ENCODE measurements around the gene ZNF302. TPM values are rescaled to one million over a fixed set of nuclear protein-coding genes. Genes with fewer than 3 reads are reported as not detected.

ZNF302 gene
- total RNA-seq, 1 experiment from 2014 or later, result not detected

DNA sequence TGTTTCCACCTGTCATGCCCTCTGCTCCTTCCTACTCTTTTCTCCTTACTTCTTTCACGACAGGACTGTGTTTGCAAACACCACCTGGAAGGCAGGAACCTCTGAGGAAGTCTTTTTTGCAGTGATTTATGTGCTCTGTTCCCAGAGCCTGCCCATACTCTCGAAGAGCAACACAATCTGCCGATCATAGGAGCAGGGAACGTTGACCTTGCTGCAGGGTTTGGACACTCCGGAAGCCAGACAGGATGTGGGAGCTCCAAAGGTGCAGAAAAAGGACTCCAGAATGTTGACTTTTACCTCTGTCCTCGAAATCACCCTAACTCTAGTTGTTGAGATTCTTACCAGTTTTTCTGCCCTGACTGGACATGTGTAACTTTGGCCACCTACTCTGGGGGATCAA is 47.9 kb downstream of the ZNF302 start:
- Histone ChIP-seq H3K9ac (ENCODE audit: low read length) (no peak overlapping the region), H3K4me2 (ENCODE audit: low read depth, low read length, poor library complexity, severe bottlenecking) (no peak overlapping the region), H3K36me3 (ENCODE audit: insufficient read depth, low read length) (no peaks in the 10 kb centered on the region), H3K79me2 (ENCODE audit: low read length) (no peaks in the 10 kb centered on the region), H3K9me2 (replicated peaks; ENCODE audit: insufficient read depth, low read length) (no peaks in the 10 kb centered on the region), H3K27me3 (ENCODE audit: low read length) (no peaks in the 10 kb centered on the region), H2AFZ (ENCODE audit: low read length) (no peak overlapping the region), H3K4me1 (ENCODE audit: low read length) (no peaks in the 10 kb centered on the region), H3K4me3 (ENCODE audit: low read length) (no peak overlapping the region), H3K27ac (ENCODE audit: low read length) (no peak overlapping the region), H4K20me1 (ENCODE audit: insufficient read depth, low read depth, low read length) (no peaks in the 10 kb centered on the region), H3K9me3 (ENCODE audit: low read length) (no peaks in the 10 kb centered on the region)
- DNase-seq, result no peak

DNA sequence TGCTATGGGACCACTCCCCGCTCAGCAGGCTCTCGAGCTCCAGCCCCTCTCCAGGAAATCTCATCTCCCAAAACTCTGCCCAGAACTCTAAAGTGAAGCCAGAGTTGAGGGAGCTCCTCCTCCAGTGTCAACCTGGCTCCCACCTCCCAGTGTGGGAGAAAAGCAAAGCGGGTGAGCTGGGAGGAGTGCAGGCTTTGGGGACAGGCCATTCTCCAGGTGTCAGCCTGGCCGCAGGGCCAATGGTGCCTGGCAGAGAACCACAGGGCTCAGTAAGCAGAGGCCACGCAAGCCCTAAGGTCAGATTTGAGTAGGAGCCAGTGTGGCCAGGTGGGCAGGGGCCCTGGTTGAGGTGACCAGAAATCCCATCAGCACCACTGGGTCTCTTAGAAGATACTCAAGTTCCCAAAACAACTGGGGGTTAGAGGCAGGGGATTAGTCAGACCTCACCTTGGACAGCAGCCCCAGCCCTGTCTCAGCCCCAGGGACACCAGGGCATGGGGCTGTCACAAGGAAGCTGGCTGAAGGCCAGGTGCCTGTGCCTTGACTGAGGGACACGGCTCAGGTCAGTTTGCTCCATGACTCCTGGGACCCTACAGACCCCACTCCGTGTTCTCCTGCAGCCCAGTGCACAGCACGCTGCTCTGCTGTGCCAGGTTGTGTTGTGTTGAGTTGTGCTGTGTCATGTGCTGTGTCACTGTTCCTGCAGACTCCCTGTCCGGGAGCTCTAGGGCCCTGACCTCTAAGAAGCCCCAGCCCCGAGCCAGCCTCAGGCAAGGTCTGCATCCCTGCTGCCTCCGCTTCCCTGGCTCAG is 53.7 kb downstream of the ZNF302 start:
- Histone ChIP-seq H3K27me3 (ENCODE audit: low read length) (no peaks in the 10 kb centered on the region), H3K79me2 (ENCODE audit: low read length) (peaks cover 5% of the 10 kb centered on the region; the same call in 1 of the 2 replicates), H3K4me3 (ENCODE audit: low read length) (no peak overlapping the region), H3K27ac (ENCODE audit: low read length) (no peak overlapping the region), H3K9me2 (replicated peaks; ENCODE audit: insufficient read depth, low read length) (no peaks in the 10 kb centered on the region), H3K4me2 (ENCODE audit: low read depth, low read length, poor library complexity, severe bottlenecking) (no peak overlapping the region), H4K20me1 (ENCODE audit: insufficient read depth, low read depth, low read length) (no peaks in the 10 kb centered on the region), H3K36me3 (ENCODE audit: insufficient read depth, low read length) (peaks cover 8% of the 10 kb centered on the region; the same call in 1 of the 2 replicates), H3K4me1 (ENCODE audit: low read length) (peaks cover 16% of the 10 kb centered on the region), H3K9ac (ENCODE audit: low read length) (no peak overlapping the region), H3K9me3 (ENCODE audit: low read length) (0 out of 2 replicates have a peak, but pooled peaks cover 4% of the 10 kb centered on the region), H2AFZ (ENCODE audit: low read length) (no peak overlapping the region)
- no peak for DNase-seq

DNA sequence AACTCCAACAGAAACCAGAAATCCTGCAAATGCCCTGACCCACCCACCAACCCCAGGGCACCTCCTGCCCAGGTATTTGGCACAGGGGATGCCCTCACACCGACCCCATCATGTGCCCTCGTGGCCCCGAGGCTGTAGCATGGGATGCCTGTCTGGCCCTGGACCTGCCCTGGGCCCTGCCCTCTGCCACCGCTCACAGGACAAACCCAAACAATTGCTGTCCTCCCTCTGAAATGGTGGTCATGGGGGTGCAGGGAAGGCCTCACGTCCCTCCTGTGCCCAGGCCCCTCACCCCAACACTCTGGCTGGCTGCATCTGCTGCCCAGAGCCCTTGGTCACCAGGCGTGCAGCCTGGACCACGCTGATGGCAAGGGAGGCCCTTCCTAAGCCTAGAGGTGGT is 54.5 kb downstream of the ZNF302 start:
- H3K79me2 ChIP-seq (ENCODE audit: low read length), result peaks cover 5% of the 10 kb centered on the region; the same call in 1 of the 2 replicates
- no peaks in the 10 kb centered on the region for H3K9me2 ChIP-seq (replicated peaks; ENCODE audit: insufficient read depth, low read length)
- H3K36me3 ChIP-seq (ENCODE audit: insufficient read depth, low read length), result peaks cover 11% of the 10 kb centered on the region; the same call in 1 of the 2 replicates
- no peak overlapping the region for H3K4me2 ChIP-seq (ENCODE audit: low read depth, low read length, poor library complexity, severe bottlenecking)
- H2AFZ ChIP-seq (ENCODE audit: low read length), result no peak overlapping the region
- H3K9me3 ChIP-seq (ENCODE audit: low read length), result peaks cover 5% of the 10 kb centered on the region; the same call in 1 of the 2 replicates
- no peak overlapping the region for H3K27ac ChIP-seq (ENCODE audit: low read length)
- peaks cover 16% of the 10 kb centered on the region for H3K4me1 ChIP-seq (ENCODE audit: low read length)
- DNase-seq, result no peak
- H3K4me3 ChIP-seq (ENCODE audit: low read length), result no peak overlapping the region
- no peaks in the 10 kb centered on the region for H3K27me3 ChIP-seq (ENCODE audit: low read length)
- H4K20me1 ChIP-seq (ENCODE audit: insufficient read depth, low read depth, low read length), result no peaks in the 10 kb centered on the region
- no peak overlapping the region for H3K9ac ChIP-seq (ENCODE audit: low read length)

DNA sequence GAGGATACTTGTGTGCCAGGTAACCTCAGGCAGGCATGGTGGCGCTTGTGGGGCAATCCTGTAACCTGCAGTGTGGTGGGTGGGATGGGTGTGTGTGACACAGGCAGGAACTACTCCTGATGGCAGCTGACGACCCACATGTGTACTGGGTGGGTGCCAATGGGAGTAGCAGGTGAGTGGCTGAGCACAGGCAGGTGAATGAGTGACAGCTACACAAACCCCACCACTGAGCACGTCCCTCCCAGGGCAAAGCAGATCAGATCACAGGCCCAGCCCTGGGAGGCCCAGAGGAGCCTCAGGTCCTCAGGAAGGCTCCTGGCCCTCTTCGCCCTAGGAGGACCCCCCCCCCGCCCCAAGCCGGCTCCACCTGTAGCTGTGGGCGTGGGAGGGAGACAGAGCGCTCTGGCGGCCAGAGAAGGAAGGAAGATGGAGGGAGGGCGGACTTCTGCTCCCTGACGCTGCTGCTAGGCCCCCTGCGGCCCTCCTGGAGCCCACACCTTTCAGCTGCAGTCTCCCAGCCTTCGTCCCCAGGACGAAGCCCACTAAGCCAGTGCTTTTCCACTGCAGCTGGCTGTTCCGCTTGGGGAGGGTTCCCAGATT is 55.2 kb downstream of the ZNF302 start:
- Histone ChIP-seq H4K20me1 (ENCODE audit: insufficient read depth, low read depth, low read length) (no peaks in the 10 kb centered on the region), H3K27me3 (ENCODE audit: low read length) (no peaks in the 10 kb centered on the region), H3K9me3 (ENCODE audit: low read length) (peaks cover 6% of the 10 kb centered on the region; the same call in 1 of the 2 replicates), H3K36me3 (ENCODE audit: insufficient read depth, low read length) (peaks cover 19% of the 10 kb centered on the region), H3K27ac (ENCODE audit: low read length) (no peak overlapping the region), H2AFZ (ENCODE audit: low read length) (no peak overlapping the region), H3K9me2 (replicated peaks; ENCODE audit: insufficient read depth, low read length) (no peaks in the 10 kb centered on the region), H3K4me2 (ENCODE audit: low read depth, low read length, poor library complexity, severe bottlenecking) (peak overlapping the region; percentile 96), H3K4me1 (ENCODE audit: low read length) (peaks cover 16% of the 10 kb centered on the region), H3K4me3 (ENCODE audit: low read length) (peak overlapping the region; percentile 85; the same call in 1 of the 2 replicates), H3K79me2 (ENCODE audit: low read length) (peaks cover 5% of the 10 kb centered on the region; the same call in 1 of the 2 replicates), H3K9ac (ENCODE audit: low read length) (peak overlapping the region; percentile 83; the same call in 1 of the 2 replicates)
- no peak for DNase-seq

DNA sequence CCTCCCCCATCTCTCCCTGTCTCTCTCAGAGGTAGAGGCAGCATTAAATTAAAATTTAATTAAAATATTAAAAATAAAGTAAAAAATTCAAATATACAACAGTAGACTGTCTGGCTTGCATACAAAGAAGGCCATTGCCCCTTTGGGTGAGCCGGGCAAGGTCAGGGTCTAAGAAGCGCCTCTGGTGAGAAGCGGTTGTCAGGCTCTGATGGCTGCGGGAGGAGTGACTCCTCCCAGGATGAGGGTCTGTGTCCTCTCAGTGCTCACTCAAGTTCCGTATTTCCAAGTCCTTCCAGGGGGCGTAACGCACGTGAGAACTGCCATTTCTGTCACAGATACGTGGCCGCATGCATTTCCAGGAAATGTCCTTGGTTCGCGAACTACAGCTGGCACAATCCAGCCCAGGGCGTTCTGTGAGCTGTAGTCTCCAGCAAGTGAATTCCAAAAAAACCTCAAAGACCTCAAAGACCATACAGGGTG is 55.8 kb downstream of the ZNF302 start:
- Histone ChIP-seq H2AFZ (ENCODE audit: low read length) (peak overlapping the region; percentile 98), H3K36me3 (ENCODE audit: insufficient read depth, low read length) (peaks cover 24% of the 10 kb centered on the region), H3K9ac (ENCODE audit: low read length) (peak overlapping the region; percentile 83), H3K4me1 (ENCODE audit: low read length) (peaks cover 16% of the 10 kb centered on the region), H3K79me2 (ENCODE audit: low read length) (peaks cover 5% of the 10 kb centered on the region; the same call in 1 of the 2 replicates), H4K20me1 (ENCODE audit: insufficient read depth, low read depth, low read length) (no peaks in the 10 kb centered on the region), H3K9me3 (ENCODE audit: low read length) (peaks cover 6% of the 10 kb centered on the region; the same call in 1 of the 2 replicates), H3K4me2 (ENCODE audit: low read depth, low read length, poor library complexity, severe bottlenecking) (peak overlapping the region; percentile 96), H3K27ac (ENCODE audit: low read length) (no peak overlapping the region), H3K9me2 (replicated peaks; ENCODE audit: insufficient read depth, low read length) (no peaks in the 10 kb centered on the region), H3K4me3 (ENCODE audit: low read length) (peak overlapping the region; percentile 85), H3K27me3 (ENCODE audit: low read length) (no peaks in the 10 kb centered on the region)
- peak; percentile 77 for DNase-seq

DNA sequence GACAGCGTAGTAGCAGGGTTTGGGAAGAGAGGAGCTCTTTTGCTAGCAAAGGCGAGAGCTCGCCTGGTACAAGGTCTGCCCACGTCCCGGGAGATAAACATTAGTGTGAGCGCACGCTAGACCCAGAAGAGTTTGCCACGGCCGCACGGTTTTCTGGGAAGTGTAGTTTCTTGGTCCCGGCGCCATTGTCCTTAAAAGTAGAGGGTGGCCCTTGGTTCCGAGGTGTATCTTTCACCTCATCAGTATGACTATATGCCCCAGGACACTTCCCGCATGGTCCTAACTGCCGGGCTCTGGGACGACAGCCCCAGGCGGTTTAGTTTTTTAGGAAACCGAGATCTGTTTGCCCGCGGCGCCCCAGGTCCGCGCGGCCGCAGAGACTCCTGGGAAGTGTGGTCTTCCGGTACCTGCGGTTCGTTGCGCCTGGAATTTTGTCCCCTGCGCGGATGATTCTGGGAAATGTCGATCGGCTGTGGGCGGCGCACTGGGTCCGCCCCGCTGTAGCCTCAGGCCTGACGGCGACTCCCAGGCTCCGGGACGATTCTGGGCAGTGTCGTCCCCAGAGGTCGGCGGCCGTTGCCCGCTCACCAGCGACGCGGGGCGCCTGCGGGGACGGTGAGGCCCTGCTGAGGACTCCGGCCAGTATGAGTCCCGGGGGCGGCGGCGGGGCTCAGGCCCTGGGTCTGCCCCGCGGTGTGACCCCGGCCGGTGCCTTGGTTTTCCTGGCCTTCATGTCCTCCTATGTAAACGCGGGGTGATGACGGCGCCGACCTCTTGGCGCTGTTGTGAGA is 56.5 kb downstream of the ZNF302 start, which contains the start of gene ZNF181:
TSS of gene ZNF181 (plus strand) at position 498 of the 791 bp plus-strand sequence. CDS start 795 bp downstream, outside the sequence.
- H3K9me3 ChIP-seq (ENCODE audit: low read length), result peaks cover 9% of the 10 kb centered on the region; the same call in 1 of the 2 replicates
- H3K27ac ChIP-seq (ENCODE audit: low read length), result no peak within 1 kb of the TSS
- peak within 1 kb of the TSS; percentile 83 for H3K9ac ChIP-seq (ENCODE audit: low read length)
- peaks cover 16% of the 10 kb centered on the region for H3K4me1 ChIP-seq (ENCODE audit: low read length)
- no peaks in the 10 kb centered on the region for H4K20me1 ChIP-seq (ENCODE audit: insufficient read depth, low read depth, low read length)
- peaks cover 5% of the 10 kb centered on the region; the same call in 1 of the 2 replicates for H3K79me2 ChIP-seq (ENCODE audit: low read length)
- peak within 1 kb of the TSS; percentile 96 for H3K4me2 ChIP-seq (ENCODE audit: low read depth, low read length, poor library complexity, severe bottlenecking)
- peak; percentile 93 for DNase-seq
- peaks cover 26% of the 10 kb centered on the region for H3K36me3 ChIP-seq (ENCODE audit: insufficient read depth, low read length)
- peak within 1 kb of the TSS; percentile 98 for H2AFZ ChIP-seq (ENCODE audit: low read length)
- no peaks in the 10 kb centered on the region for H3K27me3 ChIP-seq (ENCODE audit: low read length)
- no peaks in the 10 kb centered on the region for H3K9me2 ChIP-seq (replicated peaks; ENCODE audit: insufficient read depth, low read length)
- H3K4me3 ChIP-seq (ENCODE audit: low read length), result peak within 1 kb of the TSS; percentile 85

DNA sequence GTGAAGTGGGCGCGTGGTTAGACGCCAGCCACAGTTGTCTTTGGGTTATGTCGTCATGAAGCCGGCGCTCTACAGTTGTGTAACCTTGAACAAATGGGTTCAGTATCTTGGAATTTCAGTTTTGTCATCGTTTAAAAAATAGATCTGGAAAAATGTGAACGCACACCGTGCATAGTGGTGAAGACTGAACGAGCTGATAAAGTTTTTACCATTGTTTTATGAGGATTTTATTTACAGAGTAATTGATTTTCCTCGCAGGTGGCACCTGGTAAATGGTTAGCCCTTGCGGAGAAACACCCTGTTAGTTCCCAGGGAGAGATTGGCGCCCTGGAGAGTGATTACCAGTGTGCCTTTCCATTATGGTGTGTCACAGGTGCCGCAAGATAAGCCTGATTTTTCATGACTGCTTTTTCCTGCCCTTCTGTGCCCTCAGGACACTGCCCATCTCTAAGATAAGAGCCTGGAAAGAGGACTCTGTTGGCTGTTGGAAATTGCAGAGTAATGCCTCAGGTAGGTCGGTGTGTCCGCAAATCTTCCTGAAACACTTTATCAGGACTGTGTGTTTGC is 57.1 kb downstream of the ZNF302 start:
- H3K9ac ChIP-seq (ENCODE audit: low read length), result peak overlapping the region; percentile 83
- H4K20me1 ChIP-seq (ENCODE audit: insufficient read depth, low read depth, low read length), result no peaks in the 10 kb centered on the region
- peak overlapping the region; percentile 96 for H3K4me2 ChIP-seq (ENCODE audit: low read depth, low read length, poor library complexity, severe bottlenecking)
- H3K27ac ChIP-seq (ENCODE audit: low read length), result no peak overlapping the region
- no peak for DNase-seq
- peaks cover 33% of the 10 kb centered on the region for H3K36me3 ChIP-seq (ENCODE audit: insufficient read depth, low read length)
- H3K9me2 ChIP-seq (replicated peaks; ENCODE audit: insufficient read depth, low read length), result no peaks in the 10 kb centered on the region
- H2AFZ ChIP-seq (ENCODE audit: low read length), result peak overlapping the region; percentile 98
- peaks cover 5% of the 10 kb centered on the region; the same call in 1 of the 2 replicates for H3K79me2 ChIP-seq (ENCODE audit: low read length)
- H3K4me3 ChIP-seq (ENCODE audit: low read length), result peak overlapping the region; percentile 85
- peaks cover 15% of the 10 kb centered on the region; the same call in 1 of the 2 replicates for H3K9me3 ChIP-seq (ENCODE audit: low read length)
- H3K27me3 ChIP-seq (ENCODE audit: low read length), result no peaks in the 10 kb centered on the region
- peaks cover 16% of the 10 kb centered on the region for H3K4me1 ChIP-seq (ENCODE audit: low read length)

Data from Karpas-422 (cell line).